Activated CD4-positive, alpha-beta T cell treated with anti-CD3 and anti-CD28 coated beads, Interleukin-2, amount 50 U/mL, for 16 hours (primary cell): ENCODE measurements around the gene DEAF1.

Experiments used
- DNase-seq: peaks from one replicate; pipeline ENCODE4 v3.0.0-alpha.2; 2020

The DEAF1 gene

GRCh38 chr11:721247-721740 lies 26.3 kb upstream of the DEAF1 start:
- no peak for DNase-seq

- DNase-seq, result no peak
Observed at GRCh38 chr11:720642-721246, 25.7 kb upstream of the DEAF1 start.

- DNase-seq, result no peak
Observed at GRCh38 chr11:720017-720641, 25.1 kb upstream of the DEAF1 start.

- no peak for DNase-seq
Observed at GRCh38 chr11:719214-720016, 24.4 kb upstream of the DEAF1 start.

GRCh38 chr11:714436-714835 lies 19.4 kb upstream of the DEAF1 start:
- DNase-seq, result no peak

GRCh38 chr11:709109-709997 lies 14.3 kb upstream of the DEAF1 start:
- DNase-seq, result no peak

- DNase-seq, result no peak
Observed at GRCh38 chr11:708511-708910, 13.5 kb upstream of the DEAF1 start.

- no peak for DNase-seq
Observed at GRCh38 chr11:707817-708420, 12.9 kb upstream of the DEAF1 start.

- no peak for DNase-seq
Observed at GRCh38 chr11:706957-707816, 12.2 kb upstream of the DEAF1 start.

GRCh38 chr11:706439-706956 lies 11.5 kb upstream of the DEAF1 start:
- no peak for DNase-seq

- no peak for DNase-seq
Observed at GRCh38 chr11:705646-706438, 10.8 kb upstream of the DEAF1 start, which contains the start of gene EPS8L2. EPS8L2 (plus strand) TSS chr11:706231; CDS start chr11:709408, 3,177 bp downstream.

- DNase-seq, result no peak
Observed at GRCh38 chr11:704781-705645, 10.0 kb upstream of the DEAF1 start.

GRCh38 chr11:704228-704674 lies 9.2 kb upstream of the DEAF1 start:
- no peak for DNase-seq

- no peak for DNase-seq
Observed at GRCh38 chr11:703506-703905, 8.5 kb upstream of the DEAF1 start.

- no peak for DNase-seq
Observed at GRCh38 chr11:702462-703461, 7.7 kb upstream of the DEAF1 start.

- DNase-seq, result no peak
Observed at GRCh38 chr11:701741-702461, 6.9 kb upstream of the DEAF1 start.

GRCh38 chr11:699753-700152 lies 4.7 kb upstream of the DEAF1 start:
- no peak for DNase-seq
